K562 (cell line): ENCODE data around the gene ACOT7. TPM values are rescaled to one million over a fixed set of nuclear protein-coding genes. Genes with fewer than 3 reads are reported as not detected.

Experiments used
- ARID4B ChIP-seq: sonication (generic); formaldehyde crosslinking; IDR thresholded peaks from 2 replicates; pipeline ENCODE4 v1.8.0; 2022; ENCODE audit warnings: mild to moderate bottlenecking, missing genetic modification reagents
- CREB1 ChIP-seq, 2 experiments: sonication (generic) in 1 of 2; formaldehyde crosslinking in 1 of 2; IDR thresholded peaks; 2 replicates each; pipeline versions ENCODE4 v1.6.1 to v1.8.0; 2012 to 2022; ENCODE audit warnings: inconsistent platforms in 1 of 2, mild to moderate bottlenecking in 1 of 2, missing genetic modification reagents in 1 of 2, moderate library complexity in 1 of 2
- GABPB1 ChIP-seq: sonication (generic); formaldehyde crosslinking; IDR thresholded peaks from 2 replicates; pipeline ENCODE4 v1.8.0; 2022; ENCODE audit warnings: mild to moderate bottlenecking, missing genetic modification reagents
- HINFP ChIP-seq: fragments of 450-650 bp; conservative IDR thresholded peaks from 2 replicates; pipeline ENCODE4 v1.6.1; 2016; ENCODE audit warnings: missing genetic modification characterization, low read depth, mild to moderate bottlenecking, control low read depth, missing compliant biosample characterization
- KDM2B ChIP-seq: fragments of 250-450 bp; sonication (Bioruptor Pico); IDR thresholded peaks from 2 replicates; pipeline ENCODE4 v1.8.0; 2021; ENCODE audit warnings: mild to moderate bottlenecking, moderate library complexity
- KHSRP ChIP-seq: fragments of 450-650 bp; IDR thresholded peaks from 2 replicates; pipeline ENCODE4 v1.6.1; 2017
- L3MBTL2 ChIP-seq: fragments of 450-650 bp; IDR thresholded peaks from 2 replicates; pipeline ENCODE4 v1.6.1; 2016; ENCODE audit warnings: mild to moderate bottlenecking, moderate library complexity
- MIER1 ChIP-seq: fragments of 450-650 bp; IDR thresholded peaks from 2 replicates; pipeline ENCODE4 v1.6.1; 2016; ENCODE audit warnings: antibody characterized with exemption, mild to moderate bottlenecking, low read depth
- NR2C2 ChIP-seq, 2 experiments: fragments of 200-800 bp in 1 of 2; sonication (Bioruptor generic) in 1 of 2; sonication (generic) in 1 of 2; formaldehyde crosslinking in 1 of 2; IDR thresholded peaks; 2 replicates each; pipeline versions ENCODE4 v1.6.1 to v1.8.0; 2016 to 2022; ENCODE audit warnings: mild to moderate bottlenecking in 1 of 2, missing compliant biosample characterization in 1 of 2, missing genetic modification characterization in 1 of 2, missing genetic modification reagents in 1 of 2
- PCBP1 ChIP-seq: fragments of 200-400 bp; formaldehyde crosslinking; IDR thresholded peaks from 2 replicates; pipeline ENCODE4 v1.6.1; 2018; ENCODE audit warnings: mild to moderate bottlenecking, low read depth, low read length; ENCODE audit not compliant: poor library complexity, severe bottlenecking
- RB1 ChIP-seq: fragments of 450-650 bp; IDR thresholded peaks from 2 replicates; pipeline ENCODE4 v1.6.1; 2017; ENCODE audit warnings: low read depth, mild to moderate bottlenecking
- SAFB ChIP-seq: fragments of 200-400 bp; formaldehyde crosslinking; IDR thresholded peaks from 2 replicates; pipeline ENCODE4 v1.6.1; 2017; ENCODE audit warnings: low read depth, low read length, borderline replicate concordance
- SMAD2 ChIP-seq: fragments of 150-350 bp; IDR thresholded peaks from 2 replicates; pipeline ENCODE4 v1.6.1; 2014; ENCODE audit warnings: low read depth, mild to moderate bottlenecking, low read length
- SMARCB1 ChIP-seq: IDR thresholded peaks from 2 replicates; pipeline ENCODE4 v1.6.1; 2011; ENCODE audit warnings: improper control_type of control experiment, low read depth; ENCODE audit not compliant: insufficient read length
- SREBF1 ChIP-seq: fragments of 150-350 bp; IDR thresholded peaks from 2 replicates; pipeline ENCODE4 v1.6.1; 2014; ENCODE audit warnings: antibody characterized with exemption, low read depth, low read length, borderline replicate concordance
- SRSF1 ChIP-seq: fragments of 200-400 bp; formaldehyde crosslinking; IDR thresholded peaks from 2 replicates; pipeline ENCODE4 v1.6.1; 2017; ENCODE audit warnings: mild to moderate bottlenecking, low read depth, low read length, moderate library complexity
- USF2 ChIP-seq: sonication (generic); formaldehyde crosslinking; IDR thresholded peaks from 2 replicates; pipeline ENCODE4 v1.5.0; 2020; ENCODE audit warnings: missing genetic modification reagents
- ZBTB12 ChIP-seq: fragments of 250-450 bp; sonication (Bioruptor Pico); IDR thresholded peaks from 2 replicates; pipeline ENCODE4 v1.4.0; 2020
- ZFPM2 ChIP-seq: fragments of 250-450 bp; sonication (Bioruptor Pico); IDR thresholded peaks from 2 replicates; pipeline ENCODE4 v1.5.1; 2022; ENCODE audit warnings: mild to moderate bottlenecking
- polyA plus RNA-seq, 8 experiments: library from polyadenylated mRNA; depleted of rRNA in 4 of 8; stranded (reverse) in 5 of 8; unstranded in 3 of 8; fragments of >200 nt; fragmentation: Nextera tagmentation in 2 of 8; fragmentation: Illumina TruSeq in 1 of 8; extraction: Ambion mirVana in 2 of 8; extraction: Trizol in 1 of 8; gene quantifications; 2 replicates each; pipeline versions ENCODE4 v1.2.1 to v1.2.3, GENCODE V29; 2011 to 2014; ENCODE audit warnings: inconsistent platforms in 1 of 8, missing spikeins in 1 of 8
- total RNA-seq, 7 experiments: library from RNA; depleted of rRNA in 6 of 7; stranded (reverse); fragments of >200 nt in 6 of 7; fragmentation: Illumina TruSeq in 2 of 7; extraction: Trizol in 2 of 7; gene quantifications; 2 replicates each; pipeline versions ENCODE4 v1.2.1 to v1.2.3, GENCODE V29; 2011 to 2021; ENCODE audit warnings: low replicate concordance in 1 of 7

ACOT7 gene
- total and polyA plus RNA-seq, 9 of the 15 experiments (the other 6 are each of a cell fraction or from before 2014, with no cell fraction given), result 7.0 to 92.6 (median 37.2) TPM

- no peak for TF ChIP-seq MIER1
- TF ChIP-seq SREBF1, result no peak
- TF ChIP-seq SAFB, result 0 out of 2 replicates have a peak, but pooled peaks have one; percentile 34
- TF ChIP-seq ZFPM2 (CRISPR knock-in tag), result no peak
- TF ChIP-seq KHSRP, result peak; percentile 87
- 0 out of 2 replicates have a peak, but pooled peaks have one; percentile 6 for TF ChIP-seq ARID4B (CRISPR knock-in tag)
- no peak for TF ChIP-seq SMAD2
- no peak for TF ChIP-seq SRSF1
- TF ChIP-seq NR2C2 (CRISPR knock-in tag; IDR thresholded peaks at IDR 0.05), result no peak
- no peak for TF ChIP-seq NR2C2 (tag; IDR thresholded peaks at IDR 0.05)
- TF ChIP-seq RB1, result peak; percentile 23; the same call in 1 of the 2 replicates
- peak; percentile 68; the same call in 1 of the 2 replicates for TF ChIP-seq KDM2B (CRISPR knock-in tag)
- peak; percentile 48 for TF ChIP-seq L3MBTL2
- no peak for TF ChIP-seq HINFP (tag)
- no peak for TF ChIP-seq SMARCB1
- TF ChIP-seq USF2, result no peak
- peak; percentile 88 for TF ChIP-seq CREB1 (IDR thresholded peaks at IDR 0.05)
- peak; percentile 95 for TF ChIP-seq CREB1 (CRISPR knock-in tag; IDR thresholded peaks at IDR 0.05)
- TF ChIP-seq GABPB1 (CRISPR knock-in tag), result 0 out of 2 replicates have a peak, but pooled peaks have one; percentile 45
- TF ChIP-seq ZBTB12, result peak; percentile 89
- TF ChIP-seq PCBP1, result peak; percentile 91
Measured at GRCh38 chr1:6259491-6260362, 133.8 kb downstream of the ACOT7 start (continued).
